K562 (cell line): ENCODE results near the gene TRPM6. TPM values are rescaled to one million over a fixed set of nuclear protein-coding genes. Genes with fewer than 3 reads are reported as not detected.

Experiments used
- ATF4 ChIP-seq: fragments of 450-650 bp; formaldehyde crosslinking; IDR thresholded peaks from 2 replicates; pipeline ENCODE4 v1.4.0; 2022; ENCODE audit warnings: mild to moderate bottlenecking, moderate library complexity
- CTCF ChIP-seq, 3 experiments: IDR thresholded peaks in 2 of 3; conservative IDR thresholded peaks in 1 of 3; 2 replicates each; pipeline ENCODE4 v1.5.1; 2011 to 2012; ENCODE audit warnings: low read length in 3 of 3, mild to moderate bottlenecking in 3 of 3, control low read depth in 2 of 3, improper control_type of control experiment in 1 of 3, inconsistent platforms in 1 of 3, low read depth in 1 of 3, mixed read lengths in 1 of 3, moderate library complexity in 1 of 3; ENCODE audit not compliant: insufficient read depth in 2 of 3
- PRDM10 ChIP-seq: fragments of 450-650 bp; IDR thresholded peaks from 2 replicates; pipeline ENCODE4 v1.6.1; 2018; ENCODE audit not compliant: partially characterized antibody
- RAD21 ChIP-seq, 2 experiments: fragments of 250-450 bp in 1 of 2; fragments of 450-650 bp in 1 of 2; sonication (Bioruptor Pico) in 1 of 2; formaldehyde crosslinking in 1 of 2; IDR thresholded peaks in 1 of 2; conservative IDR thresholded peaks in 1 of 2; 2 replicates each; pipeline versions ENCODE4 v1.4.0 to v1.8.0; 2020 to 2022; ENCODE audit warnings: mild to moderate bottlenecking in 2 of 2, moderate library complexity in 1 of 2
- REST ChIP-seq, 2 experiments: fragments of 450-650 bp; formaldehyde crosslinking in 1 of 2; IDR thresholded peaks; 2 replicates each; pipeline versions ENCODE4 v1.4.0 to v1.6.1; 2014 to 2020; ENCODE audit warnings: mild to moderate bottlenecking in 2 of 2, borderline replicate concordance in 1 of 2, low read depth in 1 of 2
- SMC3 ChIP-seq: conservative IDR thresholded peaks from 2 replicates; pipeline ENCODE4 v1.6.1; 2011; ENCODE audit warnings: low read depth, low read length, improper control_type of control experiment; ENCODE audit not compliant: insufficient read depth
- TFAM ChIP-seq: fragments of 250-450 bp; sonication (Bioruptor Pico); conservative IDR thresholded peaks from 2 replicates; pipeline ENCODE4 v1.5.0; 2021; ENCODE audit warnings: mild to moderate bottlenecking, moderate library complexity
- ZC3H4 ChIP-seq: sonication (generic); formaldehyde crosslinking; IDR thresholded peaks from 2 replicates; pipeline ENCODE4 v1.9.0; 2021; ENCODE audit warnings: missing genetic modification reagents, borderline replicate concordance
- ZNF347 ChIP-seq: fragments of 450-650 bp; formaldehyde crosslinking; IDR thresholded peaks from 2 replicates; pipeline ENCODE4 v1.4.0; 2020; ENCODE audit warnings: low read depth, mild to moderate bottlenecking, moderate library complexity
- polyA plus RNA-seq, 8 experiments: library from polyadenylated mRNA; depleted of rRNA in 4 of 8; stranded (reverse) in 5 of 8; unstranded in 3 of 8; fragments of >200 nt; fragmentation: Nextera tagmentation in 2 of 8; fragmentation: Illumina TruSeq in 1 of 8; extraction: Ambion mirVana in 2 of 8; extraction: Trizol in 1 of 8; gene quantifications; 2 replicates each; pipeline versions ENCODE4 v1.2.1 to v1.2.3, GENCODE V29; 2011 to 2014; ENCODE audit warnings: inconsistent platforms in 1 of 8, missing spikeins in 1 of 8
- total RNA-seq, 7 experiments: library from RNA; depleted of rRNA in 6 of 7; stranded (reverse); fragments of >200 nt in 6 of 7; fragmentation: Illumina TruSeq in 2 of 7; extraction: Trizol in 2 of 7; gene quantifications; 2 replicates each; pipeline versions ENCODE4 v1.2.1 to v1.2.3, GENCODE V29; 2011 to 2021; ENCODE audit warnings: low replicate concordance in 1 of 7

The TRPM6 gene
- total and polyA plus RNA-seq, 9 of the 15 experiments (the other 6 are each of a cell fraction or from before 2014, with no cell fraction given): 0.03 to 0.16 (median 0.09) TPM

- TF ChIP-seq REST (IDR thresholded peaks at IDR 0.05; ENCODE audit: borderline replicate concordance): 0 out of 2 replicates have a peak, but pooled peaks have one; percentile 9
- no peak for TF ChIP-seq REST (CRISPR knock-in tag; IDR thresholded peaks at IDR 0.05; ENCODE audit: low read depth)
- no peak for TF ChIP-seq PRDM10
- TF ChIP-seq CTCF (IDR thresholded peaks at IDR 0.05 in 2 of 3, conservative IDR thresholded peaks at IDR 0.05 in 1 of 3; ENCODE audit: insufficient read depth in 2 of 3, low read depth in 1 of 3, low read length in 3 of 3): peak; percentile 34 to 56 (median 54); a peak in 4 of 6 replicates
- TF ChIP-seq ZNF347 (CRISPR knock-in tag): no peak
- TF ChIP-seq ZC3H4 (CRISPR knock-in tag): no peak
- 0 out of 2 replicates have a peak, but pooled peaks have one; percentile 10 for TF ChIP-seq SMC3
- TF ChIP-seq TFAM (CRISPR knock-in tag): no peak
- no peak for TF ChIP-seq ATF4 (CRISPR knock-in tag)
- TF ChIP-seq RAD21 (CRISPR knock-in tag; conservative IDR thresholded peaks at IDR 0.05 in 1 of 2, IDR thresholded peaks at IDR 0.05 in 1 of 2): peak; percentile 53 to 56
Observed at GRCh38 chr9:74742792-74743730, 144.7 kb downstream of the TRPM6 start (continued).
